GM18508 (cell line): ENCODE measurements around the gene C16orf87.

Experiments used
- ATAC-seq: cut with Tn5 transposase; IDR thresholded peaks from one replicate; pipeline ENCODE4 v1.9.1; 2021; ENCODE audit warnings: moderate number of reproducible peaks; ENCODE audit not compliant: insufficient read depth, unreplicated experiment

The C16orf87 gene

GRCh38 chr16:46763147-46763546 is 67.8 kb downstream of the C16orf87 start:
- ATAC-seq: no peak

- ATAC-seq: no peak
Observed at GRCh38 chr16:46762583-46762982, 68.4 kb downstream of the C16orf87 start.

- no peak for ATAC-seq
Observed at GRCh38 chr16:46759309-46759708, 71.7 kb downstream of the C16orf87 start.

- no peak for ATAC-seq
Observed at GRCh38 chr16:46757339-46758050, 73.5 kb downstream of the C16orf87 start.

- ATAC-seq: no peak
Observed at GRCh38 chr16:46756772-46757171, 74.2 kb downstream of the C16orf87 start.

- no peak for ATAC-seq
Observed at GRCh38 chr16:46753015-46753414, 78.0 kb downstream of the C16orf87 start.

GRCh38 chr16:46751381-46751780 is 79.6 kb downstream of the C16orf87 start:
- no peak for ATAC-seq

GRCh38 chr16:46748775-46749705 is 81.9 kb downstream of the C16orf87 start:
- ATAC-seq: no peak

- no peak for ATAC-seq
Observed at GRCh38 chr16:46747777-46748651, 83.0 kb downstream of the C16orf87 start, which contains the start of gene MYLK3. TSS of gene MYLK3 (minus strand) at chr16:46748344. CDS start at chr16:46748193, 151 bp downstream.

GRCh38 chr16:46746821-46747776 is 83.9 kb downstream of the C16orf87 start:
- ATAC-seq: no peak
